IMR-90 (cell line): ENCODE results near the gene PAGE2B. TPM values are rescaled to one million over a fixed set of nuclear protein-coding genes. Genes with fewer than 3 reads are reported as not detected.

ENCODE experiments used
- ATAC-seq: fragments of 200-7000 bp; cut with Tn5 transposase; 2 replicates; pipeline ENCODE4 v1.9.1; 2020; ENCODE audit warnings: low read depth, mild to moderate bottlenecking, moderate library complexity
- BruUV-seq: library from RNA; stranded (reverse); fragments of 400-500 nt; replicated peaks from 2 replicates; lab custom pipeline; 2021; lab: Mats Ljungman, UMichigan
- CTCF ChIA-PET: fragments of 300-600 bp; formaldehyde crosslinking; extraction: SDS; loops from one replicate; lab custom pipeline; 2021; ENCODE audit warnings: antibody characterized with exemption; lab: Yijun Ruan, JAX
- POLR2A ChIA-PET: fragments of 300-600 bp; sonication (Branson Sonifier 250); formaldehyde crosslinking; loops from one replicate; lab custom pipeline; 2022; ENCODE audit warnings: antibody characterized with exemption; ENCODE audit not compliant: unreplicated experiment; lab: Charles Lee
- DNase-seq: peaks from one replicate; pipeline ENCODE4 v3.0.0; 2013
- H2AFZ ChIP-seq: replicated peaks from 2 replicates; pipeline ENCODE3; 2013; ENCODE audit warnings: low read length, mild to moderate bottlenecking; ENCODE audit not compliant: poor library complexity
- H2AK5ac ChIP-seq: 2 replicates; pipeline ENCODE4 v1.6.1; 2013; ENCODE audit warnings: low read depth, low read length, inconsistent platforms
- H2AK9ac ChIP-seq: replicated peaks from 2 replicates; pipeline ENCODE3; 2013; ENCODE audit warnings: mild to moderate bottlenecking, low read depth, low read length, moderate library complexity; ENCODE audit not compliant: poor library complexity
- H2BK120ac ChIP-seq: 2 replicates; pipeline ENCODE4 v1.6.1; 2013; ENCODE audit warnings: low read depth, low read length, inconsistent platforms
- H2BK15ac ChIP-seq: 3 replicates; pipeline ENCODE4 v1.6.1; 2013; ENCODE audit warnings: low read depth, low read length, inconsistent platforms
- H2BK20ac ChIP-seq: 2 replicates; pipeline ENCODE4 v1.6.1; 2013; ENCODE audit warnings: low read depth, mild to moderate bottlenecking, inconsistent platforms, low read length, moderate library complexity
- H2BK5ac ChIP-seq: 2 replicates; pipeline ENCODE4 v1.6.1; 2013; ENCODE audit warnings: mild to moderate bottlenecking, low read depth, low read length, inconsistent platforms; ENCODE audit not compliant: poor library complexity, severe bottlenecking
- H3K14ac ChIP-seq: replicated peaks from 2 replicates; pipeline ENCODE4 v1.6.1; 2013; ENCODE audit warnings: low read depth, low read length, inconsistent platforms
- H3K18ac ChIP-seq: 2 replicates; pipeline ENCODE4 v1.6.1; 2013; ENCODE audit warnings: low read depth, low read length, control low read depth
- H3K23ac ChIP-seq: 2 replicates; pipeline ENCODE4 v1.6.1; 2013; ENCODE audit warnings: low read depth, low read length, inconsistent platforms
- H3K27ac ChIP-seq: 2 replicates; pipeline ENCODE4 v1.5.1; 2013; ENCODE audit warnings: mild to moderate bottlenecking, control low read depth, low read length; ENCODE audit not compliant: insufficient read depth
- H3K27me3 ChIP-seq: 2 replicates; pipeline ENCODE4 v1.6.1; 2013; ENCODE audit warnings: low read length; ENCODE audit not compliant: control insufficient read depth, insufficient read depth
- H3K36me3 ChIP-seq: 2 replicates; pipeline ENCODE4 v1.6.1; 2013; ENCODE audit warnings: low read length, mixed read lengths; ENCODE audit not compliant: control insufficient read depth, insufficient read depth
- H3K4ac ChIP-seq: 2 replicates; pipeline ENCODE4 v1.6.1; 2013; ENCODE audit warnings: low read depth, low read length, inconsistent platforms
- H3K4me1 ChIP-seq: 2 replicates; pipeline ENCODE4 v1.6.1; 2013; ENCODE audit warnings: low read length, mixed read lengths; ENCODE audit not compliant: control insufficient read depth, insufficient read depth
- H3K4me2 ChIP-seq: 2 replicates; pipeline ENCODE4 v1.6.1; 2013; ENCODE audit warnings: low read depth, mild to moderate bottlenecking, control low read depth, low read length, moderate library complexity
- H3K4me3 ChIP-seq: 2 replicates; pipeline ENCODE4 v1.5.1; 2013; ENCODE audit warnings: low read depth, mild to moderate bottlenecking, control low read depth, low read length, moderate library complexity; ENCODE audit not compliant: insufficient read depth
- H3K56ac ChIP-seq: 2 replicates; pipeline ENCODE4 v1.6.1; 2013; ENCODE audit warnings: low read length, inconsistent platforms; ENCODE audit not compliant: insufficient read depth; ENCODE audit errors: extremely low read depth
- H3K79me1 ChIP-seq, 2 experiments: 2 replicates each; pipeline ENCODE4 v1.6.1; 2013; ENCODE audit warnings: low read length in 2 of 2, inconsistent platforms in 1 of 2, low read depth in 1 of 2
- H3K9ac ChIP-seq: 2 replicates; pipeline ENCODE4 v1.6.1; 2013; ENCODE audit warnings: low read depth, low read length, control low read depth
- H3K9me1 ChIP-seq: 2 replicates; pipeline ENCODE4 v1.6.1; 2013; ENCODE audit warnings: low read length, inconsistent platforms; ENCODE audit not compliant: insufficient read depth
- H3K9me3 ChIP-seq: 2 replicates; pipeline ENCODE4 v1.6.1; 2013; ENCODE audit warnings: low read length; ENCODE audit not compliant: control insufficient read depth, insufficient read depth
- H4K20me1 ChIP-seq: 2 replicates; pipeline ENCODE4 v1.6.1; 2013; ENCODE audit warnings: low read length, inconsistent platforms; ENCODE audit not compliant: insufficient read depth
- H4K5ac ChIP-seq: 2 replicates; pipeline ENCODE4 v1.6.1; 2013; ENCODE audit warnings: mild to moderate bottlenecking, low read depth, low read length, control low read depth
- H4K8ac ChIP-seq, 2 experiments: 2 replicates each; pipeline ENCODE4 v1.6.1; 2013; ENCODE audit warnings: low read depth in 2 of 2, low read length in 2 of 2, control low read depth in 1 of 2, inconsistent platforms in 1 of 2
- H4K91ac ChIP-seq: 2 replicates; pipeline ENCODE4 v1.6.1; 2013; ENCODE audit warnings: low read depth, low read length, inconsistent platforms; ENCODE audit not compliant: insufficient read depth
- BHLHE40 ChIP-seq: fragments of 150-350 bp; IDR thresholded peaks from 2 replicates; pipeline ENCODE4 v1.6.1; 2016; ENCODE audit warnings: mild to moderate bottlenecking, low read depth, low read length
- CEBPB ChIP-seq: IDR thresholded peaks from 2 replicates; pipeline ENCODE4 v1.6.1; 2012; ENCODE audit warnings: low read depth, low read length, improper control_type of control experiment
- CHD1 ChIP-seq: IDR thresholded peaks from 2 replicates; pipeline ENCODE4 v1.6.1; 2012; ENCODE audit warnings: low read depth, low read length, improper control_type of control experiment
- FOS ChIP-seq: fragments of 150-350 bp; IDR thresholded peaks from 2 replicates; pipeline ENCODE4 v1.6.1; 2016; ENCODE audit warnings: low read depth, low read length
- MAFK ChIP-seq: IDR thresholded peaks from 2 replicates; pipeline ENCODE4 v1.6.1; 2012; ENCODE audit warnings: low read depth, low read length, improper control_type of control experiment
- MAZ ChIP-seq: IDR thresholded peaks from 2 replicates; pipeline ENCODE4 v1.6.1; 2012; ENCODE audit warnings: low read depth, mild to moderate bottlenecking, low read length, improper control_type of control experiment, moderate library complexity, borderline replicate concordance
- MXI1 ChIP-seq: IDR thresholded peaks from 2 replicates; pipeline ENCODE4 v1.6.1; 2012; ENCODE audit warnings: low read depth, mild to moderate bottlenecking, low read length, moderate library complexity, borderline replicate concordance
- NFE2L2 ChIP-seq: fragments of 150-350 bp; IDR thresholded peaks from 2 replicates; pipeline ENCODE4 v1.6.1; 2016; ENCODE audit warnings: low read depth, mild to moderate bottlenecking, low read length
- POLR2A ChIP-seq: IDR thresholded peaks from 2 replicates; pipeline ENCODE4 v1.6.1; 2012; ENCODE audit warnings: mild to moderate bottlenecking, low read depth, low read length
- RCOR1 ChIP-seq: IDR thresholded peaks from 2 replicates; pipeline ENCODE4 v1.6.1; 2012; ENCODE audit warnings: mild to moderate bottlenecking, low read length, improper control_type of control experiment; ENCODE audit not compliant: insufficient replicate concordance
- RFX5 ChIP-seq: IDR thresholded peaks from 2 replicates; pipeline ENCODE4 v1.8.0; 2012; ENCODE audit warnings: low read depth, mild to moderate bottlenecking, low read length, moderate library complexity
- SMC3 ChIP-seq: fragments of 150-350 bp; IDR thresholded peaks from 2 replicates; pipeline ENCODE4 v1.6.1; 2016; ENCODE audit warnings: low read depth, mild to moderate bottlenecking, antibody characterized with exemption, low read length, moderate library complexity
- WGBS, 2 experiments: methylation state at CpG; one replicate each; pipeline versions ENCODE4 v1.1.5 to v1.1.7; 2013; ENCODE audit warnings: missing lambda C conversion rate in 2 of 2; ENCODE audit not compliant: insufficient read length in 1 of 2; ENCODE audit errors: extremely low coverage in 2 of 2; 5-methylcytosine and 5-hydroxymethylcytosine counted together
- dilution Hi-C: fragments of 300-500 bp; cut with HindIII; formaldehyde crosslinking; loops from one replicate; pipeline ENCODE4 v1.14.3; 2018; ENCODE audit warnings: low sequenced_read_pairs; ENCODE audit not compliant: unreplicated experiment
- in situ Hi-C: fragments of 300-500 bp; cut with MboI; formaldehyde crosslinking; loops from 3 replicates; pipeline ENCODE4 v1.14.3; 2019; ENCODE audit warnings: low sequenced_read_pairs, inconsistent platforms, mixed read lengths
- intact Hi-C: fragments of 100-400 bp; cut with micrococcal nuclease; formaldehyde crosslinking; loops from 2 replicates; pipeline ENCODE4 v1.10.0; 2022
- polyA plus RNA-seq, 3 experiments: library from polyadenylated mRNA; depleted of rRNA; stranded (reverse); fragments of >200 nt; gene quantifications; 2 replicates each; pipeline ENCODE4 v1.2.3, GENCODE V29; 2012; ENCODE audit warnings: low replicate concordance in 1 of 3
- total RNA-seq: library from RNA; depleted of rRNA; stranded (reverse); fragments of >200 nt; gene quantifications from 2 replicates; pipeline ENCODE4 v1.2.3, GENCODE V29; 2012
- TF ChIP-seq, protein P1 (sequence below): fragments of 150-350 bp; IDR thresholded peaks from 2 replicates; pipeline ENCODE4 v1.6.1; 2016; ENCODE audit warnings: low read depth, mild to moderate bottlenecking, low read length, moderate library complexity, borderline replicate concordance
- TF ChIP-seq, protein P2 (sequence below): conservative IDR thresholded peaks from 2 replicates; pipeline ENCODE4 v1.5.1; 2012; ENCODE audit warnings: mild to moderate bottlenecking, low read depth, low read length, improper control_type of control experiment
- TF ChIP-seq, protein P3 (sequence below): fragments of 150-350 bp; IDR thresholded peaks from 2 replicates; pipeline ENCODE4 v1.6.1; 2017; ENCODE audit warnings: mild to moderate bottlenecking, antibody characterized with exemption, low read length, low read depth

The PAGE2B gene
- total and polyA plus RNA-seq, 2 of the 4 experiments (the other 2 are of a cell fraction) = not detected

DNA sequence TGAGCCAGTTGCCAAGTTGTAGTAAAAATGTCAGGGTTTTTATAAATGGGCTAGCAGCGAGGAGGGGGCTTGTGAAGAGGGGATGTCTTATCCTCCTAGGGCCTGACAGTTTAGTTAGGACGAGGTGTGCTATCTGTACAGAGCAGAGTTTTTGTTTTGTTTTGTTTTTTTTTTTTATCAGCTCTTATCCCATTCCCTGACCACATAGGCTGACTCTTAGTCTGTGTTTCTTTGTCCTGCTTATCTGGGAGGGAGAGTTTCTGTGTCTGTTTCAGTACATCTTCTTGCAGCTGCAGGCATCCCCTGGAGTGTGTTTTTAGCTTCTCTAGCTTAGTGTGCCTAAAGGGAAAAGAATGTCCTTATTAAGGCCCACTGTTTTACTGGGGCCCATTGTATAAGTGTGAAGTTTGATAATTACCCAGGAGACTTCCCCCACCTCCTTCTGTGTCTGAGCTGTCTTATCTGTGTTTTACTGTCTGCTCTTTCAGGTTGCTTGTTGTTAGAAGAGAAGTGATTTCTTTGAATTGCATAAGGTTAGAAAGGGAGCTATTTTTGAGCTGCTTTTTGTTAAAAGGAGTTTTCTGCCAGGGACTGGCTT, 46.0 kb downstream of the PAGE2B start:
- no peak overlapping the region for H3K23ac ChIP-seq
- no peak overlapping the region for H2BK120ac ChIP-seq
- H2BK20ac ChIP-seq = no peak overlapping the region
- H4K91ac ChIP-seq = no peak overlapping the region
- in situ Hi-C loops (no loop called here), dilution Hi-C loops (no loop called here), intact Hi-C loops (no loop called here)
- CTCF ChIA-PET = no interaction called here
- H3K4me3 ChIP-seq = no peak overlapping the region
- ATAC-seq (no peak), DNase-seq (no peak)
- H2BK5ac ChIP-seq = no peak overlapping the region
- H2AK9ac ChIP-seq = no peak overlapping the region
- no peak overlapping the region for H3K14ac ChIP-seq
- H2AK5ac ChIP-seq = no peak overlapping the region
- no peak overlapping the region for H2BK15ac ChIP-seq
- peaks cover 5% of the 10 kb centered on the region for H3K27me3 ChIP-seq
- no peaks in the 10 kb centered on the region for H3K79me1 ChIP-seq
- no peaks in the 10 kb centered on the region for H3K9me1 ChIP-seq
- no peak overlapping the region for H4K5ac ChIP-seq
- H3K36me3 ChIP-seq = no peaks in the 10 kb centered on the region
- no peak overlapping the region for H3K56ac ChIP-seq
- no peak overlapping the region for H3K18ac ChIP-seq
- H3K9ac ChIP-seq = no peak overlapping the region
- no peak overlapping the region for H3K4ac ChIP-seq
- no peak for TF ChIP-seq MAZ
- TF ChIP-seq RFX5 = no peak
- no peak for TF ChIP-seq SMC3
- no peak for TF ChIP-seq RCOR1
- TF ChIP-seq CHD1 = no peak
- TF ChIP-seq BHLHE40 = no peak
- no peak for TF ChIP-seq POLR2A
- TF ChIP-seq MXI1 = no peak
- TF ChIP-seq, protein P1, sequence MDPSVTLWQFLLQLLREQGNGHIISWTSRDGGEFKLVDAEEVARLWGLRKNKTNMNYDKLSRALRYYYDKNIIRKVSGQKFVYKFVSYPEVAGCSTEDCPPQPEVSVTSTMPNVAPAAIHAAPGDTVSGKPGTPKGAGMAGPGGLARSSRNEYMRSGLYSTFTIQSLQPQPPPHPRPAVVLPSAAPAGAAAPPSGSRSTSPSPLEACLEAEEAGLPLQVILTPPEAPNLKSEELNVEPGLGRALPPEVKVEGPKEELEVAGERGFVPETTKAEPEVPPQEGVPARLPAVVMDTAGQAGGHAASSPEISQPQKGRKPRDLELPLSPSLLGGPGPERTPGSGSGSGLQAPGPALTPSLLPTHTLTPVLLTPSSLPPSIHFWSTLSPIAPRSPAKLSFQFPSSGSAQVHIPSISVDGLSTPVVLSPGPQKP = no peak
- TF ChIP-seq, protein P2, sequence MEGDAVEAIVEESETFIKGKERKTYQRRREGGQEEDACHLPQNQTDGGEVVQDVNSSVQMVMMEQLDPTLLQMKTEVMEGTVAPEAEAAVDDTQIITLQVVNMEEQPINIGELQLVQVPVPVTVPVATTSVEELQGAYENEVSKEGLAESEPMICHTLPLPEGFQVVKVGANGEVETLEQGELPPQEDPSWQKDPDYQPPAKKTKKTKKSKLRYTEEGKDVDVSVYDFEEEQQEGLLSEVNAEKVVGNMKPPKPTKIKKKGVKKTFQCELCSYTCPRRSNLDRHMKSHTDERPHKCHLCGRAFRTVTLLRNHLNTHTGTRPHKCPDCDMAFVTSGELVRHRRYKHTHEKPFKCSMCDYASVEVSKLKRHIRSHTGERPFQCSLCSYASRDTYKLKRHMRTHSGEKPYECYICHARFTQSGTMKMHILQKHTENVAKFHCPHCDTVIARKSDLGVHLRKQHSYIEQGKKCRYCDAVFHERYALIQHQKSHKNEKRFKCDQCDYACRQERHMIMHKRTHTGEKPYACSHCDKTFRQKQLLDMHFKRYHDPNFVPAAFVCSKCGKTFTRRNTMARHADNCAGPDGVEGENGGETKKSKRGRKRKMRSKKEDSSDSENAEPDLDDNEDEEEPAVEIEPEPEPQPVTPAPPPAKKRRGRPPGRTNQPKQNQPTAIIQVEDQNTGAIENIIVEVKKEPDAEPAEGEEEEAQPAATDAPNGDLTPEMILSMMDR = no peak
- TF ChIP-seq FOS = no peak
- TF ChIP-seq MAFK = no peak
- TF ChIP-seq NFE2L2 = no peak
- TF ChIP-seq, protein P3, sequence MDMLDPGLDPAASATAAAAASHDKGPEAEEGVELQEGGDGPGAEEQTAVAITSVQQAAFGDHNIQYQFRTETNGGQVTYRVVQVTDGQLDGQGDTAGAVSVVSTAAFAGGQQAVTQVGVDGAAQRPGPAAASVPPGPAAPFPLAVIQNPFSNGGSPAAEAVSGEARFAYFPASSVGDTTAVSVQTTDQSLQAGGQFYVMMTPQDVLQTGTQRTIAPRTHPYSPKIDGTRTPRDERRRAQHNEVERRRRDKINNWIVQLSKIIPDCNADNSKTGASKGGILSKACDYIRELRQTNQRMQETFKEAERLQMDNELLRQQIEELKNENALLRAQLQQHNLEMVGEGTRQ = no peak
- TF ChIP-seq CEBPB = no peak
- H3K27ac ChIP-seq = no peak overlapping the region
- no peak overlapping the region for H4K8ac ChIP-seq
- no peaks in the 10 kb centered on the region for H3K4me1 ChIP-seq
- H3K9me3 ChIP-seq = no peaks in the 10 kb centered on the region
- no peak overlapping the region for H2AFZ ChIP-seq
- H3K4me2 ChIP-seq = no peak overlapping the region
- no TSS peak for BruUV-seq
- no CpG with 5 or more reads among the region's 2 CpGs for WGBS, 2 experiments
- no peaks in the 10 kb centered on the region for H4K20me1 ChIP-seq
- POLR2A ChIA-PET = no interaction called here
